Endothelial cell of umbilical vein (primary cell): ENCODE measurements around the gene DPP10. TPM values are rescaled to one million over a fixed set of nuclear protein-coding genes. Genes with fewer than 3 reads are reported as not detected.

ENCODE experiments used
- BruUV-seq: library from RNA; stranded (reverse); fragments of 400-500 nt; replicated peaks from 2 replicates; lab custom pipeline; 2021; lab: Mats Ljungman, UMichigan
- CTCF ChIA-PET: fragments of 300-600, 350-600 bp; sonication (Branson Sonifier 250); formaldehyde crosslinking; loops from one replicate; lab custom pipeline; 2021; ENCODE audit warnings: antibody characterized with exemption, inconsistent platforms; lab: Charles Lee
- POLR2A ChIA-PET: fragments of 300-600, 350-600 bp; sonication (Branson Sonifier 250); formaldehyde crosslinking; loops from one replicate; lab custom pipeline; 2021; ENCODE audit warnings: antibody characterized with exemption, inconsistent platforms; lab: Charles Lee
- DNase-seq: peaks from one replicate; pipeline ENCODE4 v3.0.0-alpha.2; 2011; ENCODE audit warnings: low read depth, low spot score
- FAIRE-seq: peaks from 2 replicates; lab custom pipeline; 2011; peaks lifted over from hg19 to GRCh38; lab: Jason Lieb, UNC
- H2AFZ ChIP-seq: 2 replicates; pipeline ENCODE4 v1.6.0; 2012; ENCODE audit warnings: low read depth, low read length, control low read depth, inconsistent platforms
- H3K27ac ChIP-seq: 2 replicates; pipeline ENCODE4 v1.5.1; 2011; ENCODE audit warnings: low read depth, mild to moderate bottlenecking, control low read depth, low read length, moderate library complexity; ENCODE audit not compliant: insufficient read depth
- H3K27me3 ChIP-seq, 2 experiments: 2 replicates each; pipeline versions ENCODE4 v1.6.0 to v1.6.1; 2011; ENCODE audit warnings: low read length in 2 of 2, mixed read lengths in 1 of 2; ENCODE audit not compliant: control insufficient read depth in 2 of 2, insufficient read depth in 2 of 2
- H3K36me3 ChIP-seq, 2 experiments: 2 replicates in 1 of 2; 3 replicates in 1 of 2; pipeline ENCODE4 v1.5.1; 2011; ENCODE audit warnings: low read length in 2 of 2, mild to moderate bottlenecking in 1 of 2, moderate library complexity in 1 of 2; ENCODE audit not compliant: control insufficient read depth in 2 of 2, insufficient read depth in 2 of 2; ENCODE audit errors: extremely low read depth in 1 of 2
- H3K4me1 ChIP-seq: 3 replicates; pipeline ENCODE4 v1.5.1; 2011; ENCODE audit warnings: mild to moderate bottlenecking, low read length; ENCODE audit not compliant: control insufficient read depth, insufficient read depth; ENCODE audit errors: extremely low read depth
- H3K4me2 ChIP-seq: 2 replicates; pipeline ENCODE4 v1.6.1; 2011; ENCODE audit warnings: low read length, control low read depth, mixed read lengths; ENCODE audit not compliant: insufficient read depth
- H3K4me3 ChIP-seq, 3 experiments: fragments of 200-600 bp in 1 of 3; sonication (generic), shearing (Covaris generic) in 1 of 3; replicated peaks in 1 of 3; 2 replicates each; pipeline ENCODE4 v1.5.1; 2011 to 2016; ENCODE audit warnings: control low read depth in 3 of 3, low read length in 3 of 3, mild to moderate bottlenecking in 2 of 3, inconsistent platforms in 1 of 3, low read depth in 1 of 3, moderate library complexity in 1 of 3; ENCODE audit not compliant: insufficient read depth in 1 of 3
- H3K79me2 ChIP-seq: 2 replicates; pipeline ENCODE4 v1.6.0; 2012; ENCODE audit warnings: low read length, inconsistent platforms; ENCODE audit not compliant: control insufficient read depth, insufficient read depth
- H3K9ac ChIP-seq: replicated peaks from 2 replicates; pipeline ENCODE3; 2011; ENCODE audit warnings: low read length, control low read depth; ENCODE audit not compliant: insufficient read depth; ENCODE audit errors: extremely low read depth
- H3K9me1 ChIP-seq: replicated peaks from 3 replicates; pipeline ENCODE4 v1.6.0; 2011; ENCODE audit warnings: mild to moderate bottlenecking, low read length; ENCODE audit not compliant: control insufficient read depth, insufficient read depth; ENCODE audit errors: extremely low read depth
- H3K9me3 ChIP-seq: replicated peaks from 2 replicates; pipeline ENCODE4 v1.5.1; 2012; ENCODE audit warnings: low read length, inconsistent platforms; ENCODE audit not compliant: control insufficient read depth, insufficient read depth
- H4K20me1 ChIP-seq: replicated peaks from 2 replicates; pipeline ENCODE3; 2011; ENCODE audit warnings: mild to moderate bottlenecking, low read length; ENCODE audit not compliant: control insufficient read depth, insufficient read depth; ENCODE audit errors: extremely low read depth
- CTCF ChIP-seq, 2 donors: IDR thresholded peaks; 1 replicate in 1 of 2; 2 replicates in 1 of 2; pipeline ENCODE4 v1.5.1; 2011; ENCODE audit warnings: low read length in 2 of 2, mild to moderate bottlenecking in 2 of 2, moderate library complexity in 2 of 2, control low read depth in 1 of 2, inconsistent platforms in 1 of 2, low read depth in 1 of 2; ENCODE audit not compliant: insufficient read depth in 1 of 2; ENCODE audit errors: extremely low read depth in 1 of 2
- EZH2 ChIP-seq: IDR thresholded peaks from 2 replicates; pipeline ENCODE4 v1.6.1; 2012; ENCODE audit warnings: borderline replicate concordance, low read depth, mild to moderate bottlenecking, moderate library complexity, low read length, inconsistent platforms; ENCODE audit not compliant: severe bottlenecking
- FOS ChIP-seq: IDR thresholded peaks from 2 replicates; pipeline ENCODE4 v1.6.1; 2011; ENCODE audit warnings: mild to moderate bottlenecking, low read length, moderate library complexity, borderline replicate concordance; ENCODE audit not compliant: insufficient read depth
- GATA2 ChIP-seq: IDR thresholded peaks from 2 replicates; pipeline ENCODE4 v1.7.0; 2011; ENCODE audit warnings: low read depth, mild to moderate bottlenecking, moderate library complexity, mixed read lengths, low read length; ENCODE audit not compliant: insufficient read length, insufficient read depth
- JUN ChIP-seq: IDR thresholded peaks from 2 replicates; pipeline ENCODE4 v1.6.1; 2011; ENCODE audit warnings: borderline replicate concordance, low read depth; ENCODE audit not compliant: insufficient read length, insufficient read depth
- MAX ChIP-seq: IDR thresholded peaks from 2 replicates; pipeline ENCODE4 v1.6.1; 2011; ENCODE audit not compliant: insufficient read depth, insufficient read length
- MYC ChIP-seq: IDR thresholded peaks from one replicate; pipeline ENCODE4 v1.6.1; 2011; ENCODE audit warnings: mild to moderate bottlenecking, low read depth, low read length
- POLR2A ChIP-seq: IDR thresholded peaks from 2 replicates; pipeline ENCODE4 v1.6.1; 2012; ENCODE audit warnings: low read depth, mild to moderate bottlenecking, control low read depth, low read length
- POLR2AphosphoS5 ChIP-seq: IDR thresholded peaks from 2 replicates; pipeline ENCODE4 v1.6.1; 2012; ENCODE audit warnings: low read depth, mild to moderate bottlenecking, control low read depth, low read length, moderate library complexity; ENCODE audit not compliant: insufficient read depth
- dilution Hi-C: fragments of 300-500 bp; cut with MboI; formaldehyde crosslinking; loops from one replicate; pipeline ENCODE4 v1.15.0; 2019; ENCODE audit warnings: low sequenced_read_pairs; ENCODE audit not compliant: extremely low pct_ligation_motif_present
- intact Hi-C: fragments of 100-400 bp; cut with micrococcal nuclease; formaldehyde crosslinking; loops from one replicate; pipeline ENCODE4 v1.10.0; 2022
- polyA plus RNA-seq, 4 experiments: library from polyadenylated mRNA; depleted of rRNA in 3 of 4; stranded (reverse) in 3 of 4; unstranded in 1 of 4; fragments of >200 nt; gene quantifications; 2 replicates each; pipeline versions ENCODE4 v1.2.1 to v1.2.3, GENCODE V29; 2011 to 2012; ENCODE audit warnings: missing spikeins in 1 of 4
- total RNA-seq: library from RNA; stranded (reverse); gene quantifications from 2 replicates; pipeline ENCODE4 v1.2.3, GENCODE V29; 2021

Gene DPP10
- total and polyA plus RNA-seq, 2 donors (not counting 3 experiments of a cell fraction or from before 2014, with no cell fraction given), result not detected

- Histone ChIP-seq H2AFZ (no peak overlapping the region), H3K36me3 (no peaks in the 10 kb centered on the region), H3K79me2 (no peaks in the 10 kb centered on the region), H3K4me3 (no peak overlapping the region), H3K9me1 (no peaks in the 10 kb centered on the region), H4K20me1 (no peaks in the 10 kb centered on the region), H3K27ac (no peak overlapping the region), H3K4me1 (no peaks in the 10 kb centered on the region), H3K4me2 (no peak overlapping the region), H3K27me3 (no peaks in the 10 kb centered on the region), H3K9me3 (peaks cover 3% of the 10 kb centered on the region), H3K9ac (no peak overlapping the region)
- TF ChIP-seq MYC, result no peak
- TF ChIP-seq POLR2AphosphoS5, result no peak
- TF ChIP-seq JUN, result no peak
- TF ChIP-seq POLR2A, result no peak
- no peak for TF ChIP-seq CTCF (IDR thresholded peaks at IDR 0.05; ENCODE audit: extremely low read depth in 1 of 2, insufficient read depth in 1 of 2, low read depth in 1 of 2, low read length in 2 of 2)
- POLR2A ChIA-PET, result no interaction called here
- no TSS peak for BruUV-seq
- FAIRE-seq (no peak), DNase-seq (no peak)
- CTCF ChIA-PET, result no interaction called here
- intact Hi-C loops (no loop called here), dilution Hi-C loops (no loop called here)
Measured at GRCh38 chr2:114525955-114526354, 83.5 kb downstream of the DPP10 start.

DNA sequence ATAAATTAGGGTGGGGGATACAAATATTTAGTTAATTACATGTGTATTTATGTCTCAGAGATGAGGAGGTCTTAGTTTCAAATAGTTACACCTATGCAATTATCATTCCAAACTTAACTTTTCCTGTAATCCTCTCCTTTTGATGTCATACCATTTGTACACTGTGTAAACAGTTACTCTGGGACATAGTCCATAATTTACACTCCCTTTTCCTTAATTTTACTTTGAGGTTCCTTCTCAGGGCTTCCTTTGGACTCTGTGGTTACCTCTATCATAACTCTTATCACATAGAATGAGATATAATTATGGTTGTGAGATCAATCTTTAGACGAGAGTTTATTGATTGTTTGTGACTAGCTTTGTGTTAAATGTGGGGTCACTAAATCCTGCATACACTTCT is 84.4 kb downstream of the DPP10 start:
- Histone ChIP-seq H3K27me3 (no peaks in the 10 kb centered on the region), H3K9me1 (no peaks in the 10 kb centered on the region), H2AFZ (no peak overlapping the region), H3K79me2 (no peaks in the 10 kb centered on the region), H3K27ac (no peak overlapping the region), H3K9ac (no peak overlapping the region), H4K20me1 (no peaks in the 10 kb centered on the region), H3K4me1 (no peaks in the 10 kb centered on the region), H3K4me2 (no peak overlapping the region), H3K36me3 (no peaks in the 10 kb centered on the region), H3K9me3 (peaks cover 4% of the 10 kb centered on the region), H3K4me3 (no peak overlapping the region)
- no peak for FAIRE-seq
- no peak for DNase-seq
- TF ChIP-seq FOS (no peak), CTCF (IDR thresholded peaks at IDR 0.05; ENCODE audit: extremely low read depth in 1 of 2, insufficient read depth in 1 of 2, low read depth in 1 of 2, low read length in 2 of 2) (no peak), EZH2 (no peak), GATA2 (no peak), MAX (no peak), JUN (no peak), POLR2AphosphoS5 (no peak), POLR2A (no peak), MYC (no peak)
- ChIA-PET CTCF (no interaction called here), POLR2A (no interaction called here)
- intact Hi-C loops, result no loop called here
- no TSS peak for BruUV-seq
- dilution Hi-C loops, result no loop called here
